IMR-90 (cell line): ENCODE results near the gene TLR9. TPM values are rescaled to one million over a fixed set of nuclear protein-coding genes. Genes with fewer than 3 reads are reported as not detected.

Experiments used
- ATAC-seq: fragments of 200-7000 bp; cut with Tn5 transposase; 2 replicates; pipeline ENCODE4 v1.9.1; 2020; ENCODE audit warnings: low read depth, mild to moderate bottlenecking, moderate library complexity
- BruUV-seq: library from RNA; stranded (reverse); fragments of 400-500 nt; replicated peaks from 2 replicates; lab custom pipeline; 2021; lab: Mats Ljungman, UMichigan
- CTCF ChIA-PET: fragments of 300-600 bp; formaldehyde crosslinking; extraction: SDS; loops from one replicate; lab custom pipeline; 2021; ENCODE audit warnings: antibody characterized with exemption; lab: Yijun Ruan, JAX
- POLR2A ChIA-PET: fragments of 300-600 bp; sonication (Branson Sonifier 250); formaldehyde crosslinking; loops from one replicate; lab custom pipeline; 2022; ENCODE audit warnings: antibody characterized with exemption; ENCODE audit not compliant: unreplicated experiment; lab: Charles Lee
- DNase-seq: peaks from one replicate; pipeline ENCODE4 v3.0.0; 2013
- H2AFZ ChIP-seq: replicated peaks from 2 replicates; pipeline ENCODE3; 2013; ENCODE audit warnings: low read length, mild to moderate bottlenecking; ENCODE audit not compliant: poor library complexity
- H2AK5ac ChIP-seq: 2 replicates; pipeline ENCODE4 v1.6.1; 2013; ENCODE audit warnings: low read depth, low read length, inconsistent platforms
- H2AK9ac ChIP-seq: replicated peaks from 2 replicates; pipeline ENCODE3; 2013; ENCODE audit warnings: mild to moderate bottlenecking, low read depth, low read length, moderate library complexity; ENCODE audit not compliant: poor library complexity
- H2BK120ac ChIP-seq: 2 replicates; pipeline ENCODE4 v1.6.1; 2013; ENCODE audit warnings: low read depth, low read length, inconsistent platforms
- H2BK15ac ChIP-seq: 3 replicates; pipeline ENCODE4 v1.6.1; 2013; ENCODE audit warnings: low read depth, low read length, inconsistent platforms
- H2BK20ac ChIP-seq: 2 replicates; pipeline ENCODE4 v1.6.1; 2013; ENCODE audit warnings: low read depth, mild to moderate bottlenecking, inconsistent platforms, low read length, moderate library complexity
- H2BK5ac ChIP-seq: 2 replicates; pipeline ENCODE4 v1.6.1; 2013; ENCODE audit warnings: mild to moderate bottlenecking, low read depth, low read length, inconsistent platforms; ENCODE audit not compliant: poor library complexity, severe bottlenecking
- H3K14ac ChIP-seq: replicated peaks from 2 replicates; pipeline ENCODE4 v1.6.1; 2013; ENCODE audit warnings: low read depth, low read length, inconsistent platforms
- H3K18ac ChIP-seq: 2 replicates; pipeline ENCODE4 v1.6.1; 2013; ENCODE audit warnings: low read depth, low read length, control low read depth
- H3K23ac ChIP-seq: 2 replicates; pipeline ENCODE4 v1.6.1; 2013; ENCODE audit warnings: low read depth, low read length, inconsistent platforms
- H3K27ac ChIP-seq: 2 replicates; pipeline ENCODE4 v1.5.1; 2013; ENCODE audit warnings: mild to moderate bottlenecking, control low read depth, low read length; ENCODE audit not compliant: insufficient read depth
- H3K27me3 ChIP-seq: 2 replicates; pipeline ENCODE4 v1.6.1; 2013; ENCODE audit warnings: low read length; ENCODE audit not compliant: control insufficient read depth, insufficient read depth
- H3K36me3 ChIP-seq: 2 replicates; pipeline ENCODE4 v1.6.1; 2013; ENCODE audit warnings: low read length, mixed read lengths; ENCODE audit not compliant: control insufficient read depth, insufficient read depth
- H3K4ac ChIP-seq: 2 replicates; pipeline ENCODE4 v1.6.1; 2013; ENCODE audit warnings: low read depth, low read length, inconsistent platforms
- H3K4me1 ChIP-seq: 2 replicates; pipeline ENCODE4 v1.6.1; 2013; ENCODE audit warnings: low read length, mixed read lengths; ENCODE audit not compliant: control insufficient read depth, insufficient read depth
- H3K4me2 ChIP-seq: 2 replicates; pipeline ENCODE4 v1.6.1; 2013; ENCODE audit warnings: low read depth, mild to moderate bottlenecking, control low read depth, low read length, moderate library complexity
- H3K4me3 ChIP-seq: 2 replicates; pipeline ENCODE4 v1.5.1; 2013; ENCODE audit warnings: low read depth, mild to moderate bottlenecking, control low read depth, low read length, moderate library complexity; ENCODE audit not compliant: insufficient read depth
- H3K56ac ChIP-seq: 2 replicates; pipeline ENCODE4 v1.6.1; 2013; ENCODE audit warnings: low read length, inconsistent platforms; ENCODE audit not compliant: insufficient read depth; ENCODE audit errors: extremely low read depth
- H3K79me1 ChIP-seq, 2 experiments: 2 replicates each; pipeline ENCODE4 v1.6.1; 2013; ENCODE audit warnings: low read length in 2 of 2, inconsistent platforms in 1 of 2, low read depth in 1 of 2
- H3K9ac ChIP-seq: 2 replicates; pipeline ENCODE4 v1.6.1; 2013; ENCODE audit warnings: low read depth, low read length, control low read depth
- H3K9me1 ChIP-seq: 2 replicates; pipeline ENCODE4 v1.6.1; 2013; ENCODE audit warnings: low read length, inconsistent platforms; ENCODE audit not compliant: insufficient read depth
- H3K9me3 ChIP-seq: 2 replicates; pipeline ENCODE4 v1.6.1; 2013; ENCODE audit warnings: low read length; ENCODE audit not compliant: control insufficient read depth, insufficient read depth
- H4K20me1 ChIP-seq: 2 replicates; pipeline ENCODE4 v1.6.1; 2013; ENCODE audit warnings: low read length, inconsistent platforms; ENCODE audit not compliant: insufficient read depth
- H4K5ac ChIP-seq: 2 replicates; pipeline ENCODE4 v1.6.1; 2013; ENCODE audit warnings: mild to moderate bottlenecking, low read depth, low read length, control low read depth
- H4K8ac ChIP-seq, 2 experiments: 2 replicates each; pipeline ENCODE4 v1.6.1; 2013; ENCODE audit warnings: low read depth in 2 of 2, low read length in 2 of 2, control low read depth in 1 of 2, inconsistent platforms in 1 of 2
- H4K91ac ChIP-seq: 2 replicates; pipeline ENCODE4 v1.6.1; 2013; ENCODE audit warnings: low read depth, low read length, inconsistent platforms; ENCODE audit not compliant: insufficient read depth
- BHLHE40 ChIP-seq: fragments of 150-350 bp; IDR thresholded peaks from 2 replicates; pipeline ENCODE4 v1.6.1; 2016; ENCODE audit warnings: mild to moderate bottlenecking, low read depth, low read length
- CEBPB ChIP-seq: IDR thresholded peaks from 2 replicates; pipeline ENCODE4 v1.6.1; 2012; ENCODE audit warnings: low read depth, low read length, improper control_type of control experiment
- CHD1 ChIP-seq: IDR thresholded peaks from 2 replicates; pipeline ENCODE4 v1.6.1; 2012; ENCODE audit warnings: low read depth, low read length, improper control_type of control experiment
- FOS ChIP-seq: fragments of 150-350 bp; IDR thresholded peaks from 2 replicates; pipeline ENCODE4 v1.6.1; 2016; ENCODE audit warnings: low read depth, low read length
- MAZ ChIP-seq: IDR thresholded peaks from 2 replicates; pipeline ENCODE4 v1.6.1; 2012; ENCODE audit warnings: low read depth, mild to moderate bottlenecking, low read length, improper control_type of control experiment, moderate library complexity, borderline replicate concordance
- NFE2L2 ChIP-seq: fragments of 150-350 bp; IDR thresholded peaks from 2 replicates; pipeline ENCODE4 v1.6.1; 2016; ENCODE audit warnings: low read depth, mild to moderate bottlenecking, low read length
- POLR2A ChIP-seq: IDR thresholded peaks from 2 replicates; pipeline ENCODE4 v1.6.1; 2012; ENCODE audit warnings: mild to moderate bottlenecking, low read depth, low read length
- RCOR1 ChIP-seq: IDR thresholded peaks from 2 replicates; pipeline ENCODE4 v1.6.1; 2012; ENCODE audit warnings: mild to moderate bottlenecking, low read length, improper control_type of control experiment; ENCODE audit not compliant: insufficient replicate concordance
- RFX5 ChIP-seq: IDR thresholded peaks from 2 replicates; pipeline ENCODE4 v1.8.0; 2012; ENCODE audit warnings: low read depth, mild to moderate bottlenecking, low read length, moderate library complexity
- WGBS, 2 experiments: methylation state at CpG; one replicate each; pipeline versions ENCODE4 v1.1.5 to v1.1.7; 2013; ENCODE audit warnings: missing lambda C conversion rate in 2 of 2; ENCODE audit not compliant: insufficient read length in 1 of 2; ENCODE audit errors: extremely low coverage in 2 of 2; 5-methylcytosine and 5-hydroxymethylcytosine counted together
- dilution Hi-C: fragments of 300-500 bp; cut with HindIII; formaldehyde crosslinking; loops from one replicate; pipeline ENCODE4 v1.14.3; 2018; ENCODE audit warnings: low sequenced_read_pairs; ENCODE audit not compliant: unreplicated experiment
- in situ Hi-C: fragments of 300-500 bp; cut with MboI; formaldehyde crosslinking; loops from 3 replicates; pipeline ENCODE4 v1.14.3; 2019; ENCODE audit warnings: low sequenced_read_pairs, inconsistent platforms, mixed read lengths
- intact Hi-C: fragments of 100-400 bp; cut with micrococcal nuclease; formaldehyde crosslinking; loops from 2 replicates; pipeline ENCODE4 v1.10.0; 2022
- polyA plus RNA-seq, 3 experiments: library from polyadenylated mRNA; depleted of rRNA; stranded (reverse); fragments of >200 nt; gene quantifications; 2 replicates each; pipeline ENCODE4 v1.2.3, GENCODE V29; 2012; ENCODE audit warnings: low replicate concordance in 1 of 3
- total RNA-seq: library from RNA; depleted of rRNA; stranded (reverse); fragments of >200 nt; gene quantifications from 2 replicates; pipeline ENCODE4 v1.2.3, GENCODE V29; 2012
- TF ChIP-seq, protein P1 (sequence below): fragments of 150-350 bp; IDR thresholded peaks from 2 replicates; pipeline ENCODE4 v1.6.1; 2017; ENCODE audit warnings: mild to moderate bottlenecking, antibody characterized with exemption, low read length, low read depth

Gene TLR9
- total and polyA plus RNA-seq, 2 of the 4 experiments (the other 2 are of a cell fraction) = not detected

DNA sequence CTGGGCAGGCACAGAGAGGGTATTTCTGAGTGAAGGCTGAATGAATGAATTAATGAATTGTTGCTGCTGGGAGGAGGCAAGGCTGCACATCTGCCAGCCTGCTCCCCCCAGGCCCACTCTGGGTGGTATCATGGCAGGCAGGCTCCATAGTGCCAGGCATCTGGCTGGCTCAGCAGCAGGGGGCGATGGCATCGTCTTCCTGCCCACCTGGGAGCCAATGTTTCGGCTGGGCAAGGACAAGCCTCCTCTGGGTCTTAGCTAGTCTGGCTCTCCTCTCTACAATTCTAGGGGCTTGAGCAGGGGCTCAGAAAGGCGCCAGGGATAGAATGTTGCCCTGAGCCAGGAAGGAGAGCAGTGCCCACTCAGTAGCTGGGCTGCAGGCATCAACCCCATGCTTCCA lies 1.7 kb upstream of the TLR9 start:
- Histone ChIP-seq H2BK15ac (no peak overlapping the region), H3K56ac (no peak overlapping the region), H3K36me3 (peaks cover 39% of the 10 kb centered on the region), H3K23ac (no peak overlapping the region), H3K79me1 (peaks cover 5 to 18% of the 10 kb centered on the region in 2 experiments; a peak in 3 of 4 replicates), H3K14ac (no peak overlapping the region), H2BK20ac (no peak overlapping the region), H2AK5ac (no peak overlapping the region), H2BK5ac (no peak overlapping the region), H3K27me3 (no peaks in the 10 kb centered on the region), H4K8ac (no peak overlapping the region), H3K27ac (no peak overlapping the region), H4K5ac (no peak overlapping the region), H3K9ac (no peak overlapping the region), H3K4me1 (no peaks in the 10 kb centered on the region), H4K20me1 (peaks cover 17% of the 10 kb centered on the region), H4K91ac (no peak overlapping the region), H3K4me3 (no peak overlapping the region), H2AFZ (no peak overlapping the region), H3K9me3 (no peaks in the 10 kb centered on the region), H3K4ac (no peak overlapping the region), H3K4me2 (no peak overlapping the region), H2BK120ac (no peak overlapping the region), H3K18ac (no peak overlapping the region), H3K9me1 (no peaks in the 10 kb centered on the region), H2AK9ac (no peak overlapping the region)
- TF ChIP-seq NFE2L2 (no peak), CEBPB (no peak), POLR2A (no peak), RFX5 (no peak), BHLHE40 (no peak), CHD1 (no peak), RCOR1 (no peak), FOS (no peak), MAZ (no peak)
- TF ChIP-seq, protein P1, sequence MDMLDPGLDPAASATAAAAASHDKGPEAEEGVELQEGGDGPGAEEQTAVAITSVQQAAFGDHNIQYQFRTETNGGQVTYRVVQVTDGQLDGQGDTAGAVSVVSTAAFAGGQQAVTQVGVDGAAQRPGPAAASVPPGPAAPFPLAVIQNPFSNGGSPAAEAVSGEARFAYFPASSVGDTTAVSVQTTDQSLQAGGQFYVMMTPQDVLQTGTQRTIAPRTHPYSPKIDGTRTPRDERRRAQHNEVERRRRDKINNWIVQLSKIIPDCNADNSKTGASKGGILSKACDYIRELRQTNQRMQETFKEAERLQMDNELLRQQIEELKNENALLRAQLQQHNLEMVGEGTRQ = no peak
- ChIA-PET POLR2A (no interaction called here), CTCF (no interaction called here)
- BruUV-seq = no TSS peak
- intact Hi-C loops (no loop called here), in situ Hi-C loops (no loop called here), dilution Hi-C loops (no loop called here)
- WGBS, 2 experiments = no CpG with 5 or more reads among the region's 4 CpGs
- DNase-seq (no peak), ATAC-seq (no peak)
